ENCODE measurements around the gene CDK5RAP1.

Gene CDK5RAP1

DNA sequence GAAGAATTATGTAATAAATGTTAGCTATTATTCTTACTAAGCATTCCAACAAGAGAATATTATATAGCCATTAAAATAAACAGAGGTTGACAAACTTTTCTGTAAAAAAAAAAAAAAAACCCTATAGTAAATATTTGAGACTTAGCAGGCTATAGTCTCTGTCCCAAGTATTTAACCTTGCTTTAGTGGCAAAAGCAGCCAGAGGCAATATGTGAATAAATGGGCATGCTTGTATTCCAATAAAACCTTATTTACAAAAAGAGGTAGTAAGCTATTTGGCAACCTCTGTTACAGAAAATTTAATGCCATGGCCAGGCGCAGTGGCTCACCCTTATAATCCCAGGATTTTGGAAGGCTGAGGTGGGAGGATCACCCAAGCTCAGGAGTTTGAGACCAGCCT lies 14.6 kb downstream of the CDK5RAP1 start:
- no peak for DNase-seq (ENCODE audit: low read depth in 2 of 2)

DNA sequence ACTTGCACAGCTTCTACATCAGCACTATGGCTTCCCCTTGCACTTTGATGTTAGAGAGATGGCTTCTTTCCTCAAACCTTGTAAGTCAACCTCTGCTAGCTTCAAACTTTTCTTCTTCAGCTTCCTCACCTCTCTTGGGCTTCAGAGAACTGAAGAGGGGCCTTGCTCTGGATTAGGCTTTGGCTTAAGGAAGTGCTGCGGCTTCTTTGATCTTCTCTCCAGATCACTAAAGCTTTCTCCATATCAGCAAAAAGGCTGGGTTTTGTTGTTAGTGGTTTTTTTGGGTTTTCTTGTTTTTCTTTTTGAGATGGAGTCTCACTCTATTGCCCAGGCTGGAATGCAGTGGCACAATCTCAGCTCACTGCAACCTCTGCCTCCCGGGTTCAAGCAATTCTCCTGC lies 24.0 kb downstream of the CDK5RAP1 start:
- no peak for DNase-seq (ENCODE audit: low read depth in 2 of 2)

DNA sequence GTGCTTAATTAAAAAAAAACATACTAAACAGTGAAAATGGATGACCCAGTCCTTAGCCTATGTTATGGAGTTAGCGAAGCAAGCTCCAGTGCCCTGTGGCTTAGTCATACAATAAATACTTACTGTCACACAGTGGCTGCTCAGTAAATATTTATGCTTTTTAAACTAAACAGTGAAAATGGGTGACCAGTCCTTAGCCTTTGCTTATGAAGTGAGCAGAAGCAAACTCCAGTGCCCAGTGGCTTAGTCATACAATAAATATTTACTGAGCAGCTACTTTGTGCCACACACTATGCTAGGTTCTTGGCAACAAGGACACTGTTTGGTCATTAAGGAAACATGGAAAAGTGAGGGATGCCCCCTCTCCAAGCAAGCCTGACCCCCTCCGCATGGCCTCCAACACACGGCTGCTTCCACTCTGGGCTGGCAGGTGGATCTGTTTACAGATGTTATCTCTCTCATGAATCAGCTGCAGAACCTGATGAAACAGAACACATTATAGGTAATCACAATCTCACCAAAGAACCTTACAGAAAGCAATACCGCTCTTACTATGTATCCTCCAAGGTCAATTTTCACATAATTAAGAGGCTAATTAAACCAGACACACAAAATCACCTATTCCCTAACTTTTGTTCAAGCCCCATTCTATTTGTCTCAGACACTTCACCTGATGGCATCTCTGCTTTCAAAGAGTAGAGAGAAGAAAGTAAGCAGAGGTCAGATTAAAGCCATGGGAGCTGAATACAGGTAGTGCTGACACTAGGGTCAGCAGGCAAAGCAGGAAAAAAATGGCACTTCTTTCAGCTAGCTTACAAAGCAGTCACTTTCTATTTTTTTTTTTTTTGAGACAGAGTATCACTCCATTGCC lies 27.3 kb downstream of the CDK5RAP1 start:
- no peak for DNase-seq (ENCODE audit: low read depth in 2 of 2)

DNA sequence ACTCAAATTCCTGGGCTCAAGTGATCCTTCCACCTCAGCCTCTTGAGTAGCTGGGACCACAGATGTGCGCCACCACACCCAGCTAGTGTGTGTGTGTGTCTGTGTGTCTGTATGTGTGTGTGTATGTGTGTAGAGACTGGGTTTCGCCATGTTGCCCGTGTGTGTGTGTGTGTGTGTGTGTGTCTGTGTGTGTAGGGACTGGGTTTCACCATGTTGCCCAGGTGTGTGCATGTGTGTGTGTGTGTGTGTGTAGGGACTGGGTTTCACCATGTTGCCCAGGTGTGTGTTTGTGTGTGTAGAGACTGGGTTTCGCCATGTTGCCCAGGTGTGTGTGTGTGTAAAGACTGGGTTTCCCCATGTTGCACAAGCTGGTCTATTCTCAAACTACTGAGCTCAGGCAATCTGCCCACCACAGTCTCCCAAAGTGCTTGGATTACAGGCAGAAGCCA lies 28.3 kb downstream of the CDK5RAP1 start:
- no peak for DNase-seq (ENCODE audit: low read depth in 2 of 2)

DNA sequence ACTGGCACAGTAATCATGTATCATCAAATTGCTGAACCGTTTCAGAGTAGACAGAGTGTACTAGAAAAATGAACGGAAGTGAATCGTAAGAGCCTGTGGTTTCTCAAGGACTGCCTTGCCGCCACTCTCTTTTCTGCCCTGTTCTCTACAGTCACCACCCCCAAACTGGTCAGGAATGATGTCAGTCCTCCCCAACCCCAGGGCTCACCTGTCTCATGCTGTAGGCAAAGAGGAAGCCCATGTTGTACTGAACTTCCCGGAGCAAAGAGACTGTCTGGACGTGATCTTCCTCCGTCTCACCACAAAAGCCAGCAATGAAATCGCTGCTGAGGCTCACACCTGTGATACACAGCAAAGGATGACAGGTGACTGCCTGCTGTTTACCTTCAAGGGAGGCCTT lies 31.0 kb downstream of the CDK5RAP1 start:
- DNase-seq (ENCODE audit: low read depth in 2 of 2): peak; percentile 2 to 8

DNA sequence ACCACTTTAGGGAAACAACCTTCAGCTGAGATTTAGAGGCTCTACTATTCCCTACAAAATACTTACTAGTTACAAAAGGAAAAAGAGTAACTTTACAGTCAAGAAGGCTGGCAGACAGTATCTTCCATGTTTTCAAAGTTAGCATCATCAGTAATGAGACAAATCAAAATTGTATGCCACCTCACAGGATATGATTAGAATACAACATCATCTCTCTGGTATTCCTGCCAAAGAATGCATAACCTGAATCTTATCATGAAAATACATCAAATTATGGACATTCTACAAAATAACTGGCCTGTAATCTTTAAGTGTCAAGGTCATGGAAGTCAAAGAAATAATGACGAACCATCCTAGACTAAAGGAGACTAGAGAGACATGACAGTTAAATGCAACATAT lies 38.4 kb downstream of the CDK5RAP1 start:
- no peak for DNase-seq (ENCODE audit: low read depth in 2 of 2)

DNA sequence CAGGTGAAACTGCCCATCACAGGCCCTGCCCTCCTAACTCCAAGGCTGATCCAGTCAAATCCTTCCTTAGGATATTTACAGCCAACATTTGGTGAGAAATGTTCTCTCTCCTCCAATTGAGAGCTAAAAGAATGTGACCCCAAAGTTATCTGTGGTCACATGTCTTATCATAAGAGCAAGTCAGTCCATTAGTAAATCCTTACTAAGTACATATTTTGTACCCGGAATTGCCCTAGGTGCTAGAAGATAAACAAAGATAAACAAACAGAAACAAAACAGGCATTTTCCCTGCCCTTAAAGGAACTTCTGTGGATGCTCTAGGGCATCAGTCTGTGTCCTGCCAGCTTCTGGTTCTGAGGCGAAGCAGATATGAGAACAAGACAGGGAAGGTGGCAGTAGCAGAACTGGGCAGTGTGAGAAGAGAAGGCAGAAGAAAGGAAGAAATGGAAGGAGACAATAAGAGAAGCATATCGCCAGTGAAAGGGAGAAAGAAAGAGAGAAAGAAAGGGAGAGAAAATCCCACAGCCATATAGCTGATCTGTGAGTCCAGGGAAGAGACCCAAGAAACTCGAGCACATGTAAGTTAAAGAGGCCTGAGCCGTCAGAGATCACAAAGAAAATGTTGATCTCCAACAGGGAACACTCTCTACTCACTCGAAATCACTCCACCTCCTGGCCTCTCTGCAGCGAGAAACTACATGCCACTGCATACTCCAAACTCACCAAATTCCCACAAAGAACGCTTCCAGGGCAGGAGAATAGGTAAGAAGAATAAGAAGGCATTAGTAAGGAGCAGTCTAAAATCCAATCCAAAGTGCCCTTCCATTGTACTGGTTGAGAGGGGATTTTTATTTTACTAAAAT lies 41.7 kb downstream of the CDK5RAP1 start:
- no peak for DNase-seq (ENCODE audit: low read depth in 2 of 2)

DNA sequence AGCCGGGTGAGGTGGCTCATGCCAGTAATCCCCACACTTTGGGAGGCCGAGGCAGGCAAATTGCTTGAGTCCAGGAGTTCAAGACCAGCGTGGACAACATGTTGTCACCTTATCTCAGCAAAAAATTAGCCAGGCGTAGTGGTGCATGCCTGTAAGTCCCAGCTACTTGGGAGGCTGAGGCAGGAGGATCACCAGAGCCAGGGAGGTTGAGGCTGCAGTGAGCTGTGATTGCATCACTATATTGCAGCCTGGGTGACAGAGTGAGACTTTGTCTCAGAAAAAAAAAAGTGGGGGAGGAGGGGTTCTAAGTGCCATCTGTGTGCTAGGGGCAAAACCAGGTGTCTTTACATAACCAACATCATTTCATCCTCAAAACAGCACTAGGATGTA lies 48.3 kb downstream of the CDK5RAP1 start:
- no peak for DNase-seq (ENCODE audit: low read depth in 2 of 2)

DNA sequence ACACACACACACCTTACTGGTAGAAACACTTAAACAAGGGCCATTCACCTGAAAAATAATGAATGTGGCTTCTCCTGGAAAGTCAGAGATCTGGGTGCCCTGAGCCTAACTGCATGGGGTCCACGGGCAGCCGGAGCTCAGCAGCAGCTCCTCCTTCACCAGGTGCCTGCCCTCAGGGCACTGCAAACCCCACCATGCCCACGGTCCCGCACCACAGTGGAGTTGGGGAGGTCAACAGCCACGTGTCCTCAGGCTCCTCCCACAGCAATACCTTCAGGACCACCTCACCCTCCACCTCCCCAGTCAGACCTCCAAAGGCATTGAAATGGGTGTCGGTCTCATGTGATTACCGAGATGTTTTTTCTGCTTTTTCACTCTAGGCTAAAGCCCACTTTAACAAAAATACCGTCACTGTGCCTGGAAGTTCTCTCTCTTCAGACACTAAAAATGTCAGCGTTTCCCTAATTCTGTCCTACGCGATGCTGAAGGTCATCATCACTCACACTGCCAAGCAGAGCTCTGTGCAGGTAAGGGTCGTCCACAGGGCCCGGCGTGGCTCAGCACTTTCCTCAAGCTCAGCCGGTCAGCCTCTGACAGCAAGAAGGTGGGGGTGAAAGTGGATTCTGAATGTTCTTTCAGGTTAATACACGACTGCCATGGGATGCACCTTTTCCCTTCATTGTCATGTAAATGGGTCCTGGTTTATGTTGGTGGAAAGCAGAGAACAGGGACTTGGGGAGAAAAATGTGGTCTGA lies 48.9 kb downstream of the CDK5RAP1 start:
- DNase-seq (ENCODE audit: low read depth in 2 of 2): no peak

DNA sequence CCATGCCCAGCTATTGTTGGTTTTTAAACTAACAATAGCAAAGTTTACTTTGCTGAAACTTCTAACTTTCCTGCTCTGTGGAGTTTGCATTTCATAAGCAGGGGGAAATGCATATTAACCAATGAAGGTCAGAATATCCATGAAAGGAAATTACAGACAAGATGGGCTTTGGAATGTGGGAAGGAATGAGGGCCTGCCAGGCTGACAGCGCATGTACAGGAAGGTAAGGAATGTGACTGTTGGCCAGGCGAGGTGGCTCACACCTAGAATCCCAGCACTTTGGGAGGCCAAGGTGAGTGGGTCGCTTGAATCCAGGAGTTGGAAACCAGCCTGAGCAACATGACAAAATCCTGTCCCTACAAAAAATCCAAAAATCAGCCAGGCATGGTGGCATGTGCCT lies 49.6 kb downstream of the CDK5RAP1 start:
- no peak for DNase-seq (ENCODE audit: low read depth in 2 of 2)

DNA sequence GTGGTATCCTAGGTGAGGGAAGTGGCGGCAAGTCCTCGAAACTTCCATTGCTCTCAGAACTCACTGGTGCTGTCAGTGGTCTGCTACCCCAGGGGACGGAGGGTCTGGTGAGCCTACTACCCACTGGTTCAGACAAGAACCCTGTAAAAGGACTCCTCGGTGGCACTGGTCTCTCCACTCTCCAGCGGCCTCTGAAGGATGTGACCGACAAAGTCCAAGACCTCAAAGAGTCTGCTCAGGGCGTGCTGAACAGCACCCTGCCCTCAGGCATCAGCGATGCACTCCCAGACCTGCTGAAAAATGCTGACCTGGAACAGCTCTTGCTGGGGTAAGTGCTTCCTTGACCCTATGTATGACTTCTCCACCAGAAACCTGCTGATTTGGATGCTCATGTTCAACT lies 51.8 kb downstream of the CDK5RAP1 start:
- DNase-seq (ENCODE audit: low read depth in 2 of 2): no peak

DNA sequence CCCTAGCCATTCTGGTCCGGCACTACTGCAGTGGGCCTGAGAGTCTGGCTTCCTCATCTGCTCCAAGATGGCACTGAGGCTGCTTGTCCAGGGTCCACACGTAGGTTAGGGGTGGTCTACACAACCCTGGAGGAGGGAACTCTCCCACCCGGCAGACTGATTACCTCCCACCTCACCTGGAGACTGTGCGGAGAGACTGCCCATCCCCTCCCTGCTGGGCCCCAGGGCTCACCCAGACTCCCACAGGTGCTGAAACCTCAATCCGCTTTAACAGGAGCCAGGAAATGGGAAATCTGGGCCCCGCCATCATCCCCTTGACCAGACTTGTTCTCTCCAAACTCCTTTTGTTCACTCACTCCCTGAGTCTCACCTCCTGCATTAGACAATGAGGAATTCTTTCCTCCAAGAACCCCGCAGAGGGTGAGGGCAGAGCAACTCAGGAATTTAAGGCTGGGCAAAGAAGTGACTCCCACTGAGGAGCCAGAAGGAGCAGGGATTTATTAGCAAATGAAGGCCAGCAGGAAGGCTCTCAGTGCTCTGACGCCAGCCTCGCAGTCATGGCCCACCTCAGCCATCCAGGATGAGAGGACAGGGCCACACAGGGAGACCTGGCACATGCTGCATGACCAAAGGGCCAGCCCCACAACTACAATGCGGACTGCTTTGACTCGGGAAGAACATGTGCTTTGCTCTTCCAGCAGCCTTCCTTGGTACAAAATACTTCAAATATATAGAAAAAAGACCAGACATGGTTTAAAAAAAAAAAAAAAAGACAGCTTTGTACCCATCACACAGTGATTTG lies 53.0 kb downstream of the CDK5RAP1 start:
- DNase-seq (ENCODE audit: low read depth in 2 of 2): no peak

DNA sequence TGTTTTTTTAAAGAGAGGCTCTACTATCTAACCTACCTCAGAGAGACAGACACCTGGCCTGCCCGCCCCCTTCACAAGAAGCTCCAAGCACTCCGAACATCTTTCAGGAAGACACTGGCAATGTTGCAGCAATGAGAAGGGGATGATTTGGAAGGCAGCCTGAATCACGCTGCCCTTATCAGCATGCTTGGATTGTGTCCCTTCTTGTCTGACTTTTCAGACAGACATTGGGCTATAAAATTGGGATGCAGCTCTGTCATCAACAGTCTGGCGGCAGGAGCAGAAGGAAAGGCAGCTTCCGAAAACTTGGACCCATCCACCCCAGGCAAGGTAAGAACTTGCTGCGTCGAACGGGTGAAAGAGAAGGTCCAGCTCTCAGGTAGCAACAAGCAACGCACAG lies 56.0 kb downstream of the CDK5RAP1 start:
- no peak for DNase-seq (ENCODE audit: low read depth in 2 of 2)

DNA sequence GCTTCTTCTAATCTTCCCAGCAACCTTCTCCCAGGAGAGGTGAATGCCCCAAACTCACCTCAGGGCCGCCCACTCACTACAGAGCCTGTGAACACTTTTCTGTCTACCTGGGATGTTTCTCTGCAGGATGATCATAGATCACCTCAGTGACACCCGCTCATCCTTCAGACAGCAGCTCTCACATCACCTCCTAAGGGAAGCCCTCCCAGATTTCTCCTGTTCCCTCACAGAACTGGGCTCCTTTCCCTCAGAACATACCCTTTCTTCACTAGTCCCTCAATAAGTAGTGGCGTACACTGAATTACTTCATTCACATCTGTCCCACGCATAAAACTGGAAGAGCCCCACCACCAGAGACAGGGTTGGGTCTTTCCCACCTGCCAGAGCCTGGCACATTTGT lies 57.8 kb downstream of the CDK5RAP1 start:
- DNase-seq (ENCODE audit: low read depth in 2 of 2): no peak

DNA sequence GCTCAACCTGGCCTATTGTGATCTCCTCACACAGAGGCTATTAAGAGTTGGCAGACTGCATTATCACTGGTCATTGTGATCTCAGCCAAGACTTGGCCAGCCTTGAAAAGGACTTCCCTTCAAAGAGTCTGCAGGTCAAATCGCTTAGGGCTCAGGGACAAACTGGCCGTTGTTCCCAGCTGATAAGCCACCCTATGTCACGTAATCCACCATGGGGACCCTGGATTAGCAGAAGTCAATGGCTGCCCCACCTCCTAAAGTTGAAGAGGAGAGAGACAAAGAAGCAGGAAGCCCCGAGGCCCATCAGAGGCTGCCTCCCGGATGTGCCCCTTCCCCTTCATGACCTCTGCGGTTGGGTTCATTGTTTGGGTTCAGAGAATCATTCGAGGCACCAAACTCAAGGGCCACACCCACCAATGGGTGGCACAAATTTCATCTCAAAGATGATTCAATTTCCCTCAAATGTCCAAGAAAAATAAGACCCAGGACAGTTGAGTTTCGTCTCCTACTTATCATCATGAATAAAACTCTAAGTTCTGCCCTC lies 61.7 kb downstream of the CDK5RAP1 start:
- DNase-seq (ENCODE audit: low read depth in 2 of 2): no peak

DNA sequence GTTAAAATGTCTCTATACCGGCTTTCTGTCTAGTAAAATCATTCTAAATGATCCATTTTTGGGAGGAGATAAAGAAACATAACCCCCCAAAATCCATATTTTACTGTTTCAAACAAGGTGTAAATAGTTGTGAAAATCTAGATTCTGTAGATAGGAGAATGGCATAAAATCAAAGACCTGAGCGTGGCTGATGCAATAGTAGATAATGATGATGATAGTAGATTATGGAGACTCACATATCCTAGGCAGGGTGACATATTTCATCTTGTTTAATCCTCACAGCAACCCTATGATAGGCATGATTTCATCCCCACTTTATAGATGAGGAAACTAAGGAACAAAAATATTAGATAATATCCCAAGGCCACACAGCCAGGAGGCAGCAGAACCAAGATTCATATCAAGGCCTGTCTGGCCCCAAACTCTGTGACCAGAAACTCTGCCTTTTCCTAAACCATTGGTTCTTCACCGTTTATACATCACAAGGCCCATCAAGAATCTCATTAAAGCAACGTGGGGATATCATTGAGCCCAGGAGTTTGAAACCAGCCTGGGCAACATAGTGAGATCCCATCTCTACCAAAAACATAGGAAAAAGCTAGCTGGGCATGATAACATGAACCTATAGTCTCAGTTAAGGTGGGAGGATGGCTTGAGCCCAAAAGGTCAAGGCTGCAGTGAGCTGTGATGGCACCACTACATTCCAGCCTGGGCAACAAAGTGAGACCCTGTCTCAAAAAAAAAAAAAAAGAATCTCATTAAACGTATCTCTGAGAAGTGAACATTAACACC lies 62.7 kb downstream of the CDK5RAP1 start:
- DNase-seq (ENCODE audit: low read depth in 2 of 2): no peak

DNA sequence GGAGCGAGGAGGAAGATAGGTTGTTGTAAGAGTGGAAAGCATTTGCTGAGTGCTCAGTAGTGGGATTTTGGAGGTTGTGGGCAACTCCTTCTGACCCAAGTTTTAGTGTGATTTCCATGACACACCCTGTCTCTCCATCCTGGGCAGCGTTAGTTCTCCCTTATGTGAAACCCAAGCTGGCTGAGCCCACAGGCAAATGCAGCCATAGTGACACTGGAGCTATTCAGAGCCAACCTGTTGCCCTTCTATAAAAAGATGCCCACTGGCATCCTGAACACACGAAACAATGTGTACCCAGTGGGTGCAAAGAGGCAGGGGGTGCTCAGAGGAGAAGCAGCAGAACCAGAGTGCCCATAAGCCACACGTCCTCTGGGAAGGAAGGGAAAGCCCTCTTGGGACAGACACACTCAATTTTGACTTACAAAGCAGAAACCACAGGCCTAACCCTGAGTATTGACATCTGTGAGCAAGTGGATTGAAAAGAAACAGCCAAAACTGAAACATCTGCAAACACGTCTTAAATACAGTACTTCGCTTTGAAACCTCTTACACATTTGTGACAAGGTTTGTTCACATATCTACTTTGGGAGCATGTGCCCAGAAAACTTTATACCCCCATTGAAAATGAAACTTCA lies 63.7 kb downstream of the CDK5RAP1 start:
- no peak for DNase-seq (ENCODE audit: low read depth in 2 of 2)

DNA sequence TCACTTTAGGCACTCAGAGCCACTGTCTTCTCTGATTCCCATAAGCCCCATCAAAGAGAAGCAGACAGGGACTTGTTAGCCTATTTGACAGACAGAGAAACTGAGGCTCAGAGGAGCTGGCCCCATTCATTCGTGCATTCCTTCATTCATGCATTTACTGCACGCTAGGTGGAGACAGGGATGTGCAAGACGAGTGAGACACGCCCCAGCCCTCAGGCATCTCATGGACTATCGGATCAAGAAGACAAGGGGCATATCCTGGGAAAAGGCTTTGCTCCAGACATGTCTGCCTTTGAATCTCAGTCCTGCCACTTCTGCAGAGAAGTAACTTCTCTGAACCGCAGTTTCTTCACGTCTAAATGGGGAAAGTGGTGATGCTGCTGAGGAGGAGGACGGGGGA lies 64.2 kb downstream of the CDK5RAP1 start:
- no peak for DNase-seq (ENCODE audit: low read depth in 2 of 2)

DNA sequence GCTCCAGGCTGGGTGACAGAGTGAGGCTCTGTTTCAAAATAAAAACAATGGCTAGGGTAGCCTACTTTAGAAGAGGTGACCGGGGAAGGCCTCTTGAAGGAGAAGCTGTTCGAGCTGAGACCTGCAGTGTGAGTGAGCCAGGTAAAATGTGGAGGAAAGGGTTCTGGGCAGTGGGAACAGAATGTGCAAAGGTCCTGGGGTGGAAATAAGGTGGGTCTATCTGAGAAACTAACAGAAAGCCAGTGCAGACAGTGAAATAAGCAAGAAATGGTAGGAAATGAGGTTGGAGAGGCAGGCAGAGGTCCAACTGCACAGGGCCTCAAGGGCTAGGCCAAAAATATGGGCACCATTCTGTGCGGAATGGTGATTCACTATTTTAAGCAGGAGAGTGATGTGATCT lies 64.9 kb downstream of the CDK5RAP1 start:
- DNase-seq (ENCODE audit: low read depth in 2 of 2): no peak

DNA sequence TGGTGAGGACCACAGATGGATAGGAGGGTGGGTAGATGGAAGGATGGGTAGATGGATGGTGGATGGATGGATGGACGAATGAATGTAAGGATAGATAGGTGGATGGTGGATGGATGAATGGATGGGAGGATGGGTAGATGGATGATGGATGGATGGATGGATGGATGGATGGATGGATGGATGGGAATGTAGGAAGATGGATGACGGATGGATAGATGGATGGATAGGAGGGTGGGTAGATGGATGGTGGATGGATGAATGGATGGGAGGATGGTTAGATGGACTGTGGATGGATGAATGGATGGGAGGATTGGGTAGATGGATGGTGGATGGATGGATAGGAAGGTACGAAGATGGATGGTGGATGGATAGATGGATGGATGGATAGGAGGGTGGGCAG lies 67.2 kb downstream of the CDK5RAP1 start:
- DNase-seq (ENCODE audit: low read depth in 2 of 2): no peak
